ENCODE data around the gene MRPS34.

MRPS34 gene

GRCh38 chr16:1794908-1795666 lies 22.2 kb upstream of the MRPS34 start:
- DNase-seq (ENCODE audit: insufficient read length, low spot score): no peak
- no peak for FAIRE-seq

DNA sequence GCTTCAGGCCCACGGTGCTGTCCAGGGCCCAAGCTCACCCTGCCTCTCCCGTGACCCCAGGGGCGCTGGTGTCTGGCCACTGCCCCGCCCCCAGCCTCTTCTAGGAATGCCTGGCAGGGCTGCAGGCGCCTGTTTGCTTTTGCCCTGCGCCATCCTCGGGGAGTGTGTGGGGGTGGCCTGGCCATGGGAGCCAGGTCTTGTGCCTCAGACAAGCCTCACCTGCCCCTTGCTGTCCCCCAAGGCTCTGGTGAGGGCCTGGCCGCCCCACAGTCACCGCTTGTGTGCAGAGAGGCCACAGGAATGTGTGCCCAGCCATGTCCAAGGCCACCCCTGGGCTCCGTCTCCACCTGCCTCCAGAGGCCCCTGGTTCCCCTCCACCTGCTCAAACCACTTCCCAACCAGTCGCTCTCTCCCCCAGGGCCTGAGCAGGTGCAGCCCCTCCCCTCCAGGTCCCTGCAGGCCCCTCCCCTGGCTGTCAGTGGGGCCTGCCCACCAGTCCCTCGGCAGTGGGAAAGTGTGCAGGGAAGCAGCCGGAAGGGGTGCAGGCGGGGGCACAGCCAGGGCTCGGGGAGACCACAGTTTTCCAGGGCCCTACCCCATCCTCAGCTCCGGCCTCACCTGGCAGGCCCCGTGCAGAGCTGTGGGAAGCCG lies 21.4 kb upstream of the MRPS34 start:
- FAIRE-seq (no peak), DNase-seq (ENCODE audit: insufficient read length, low spot score) (no peak)

GRCh38 chr16:1793578-1794220 lies 20.8 kb upstream of the MRPS34 start, which contains the start of gene IGFALS:
IGFALS (minus strand) TSS chr16:1793705; CDS start chr16:1793652, 53 bp downstream.
- FAIRE-seq (no peak), DNase-seq (ENCODE audit: insufficient read length, low spot score) (no peak)

GRCh38 chr16:1792836-1793577 lies 20.1 kb upstream of the MRPS34 start:
- no peak for FAIRE-seq

GRCh38 chr16:1791943-1792812 lies 19.2 kb upstream of the MRPS34 start:
- FAIRE-seq: no peak

More at GRCh38 chr16:1792836-1793577, 20.1 kb upstream of the MRPS34 start:
- DNase-seq (ENCODE audit: insufficient read length, low spot score): no peak

DNA sequence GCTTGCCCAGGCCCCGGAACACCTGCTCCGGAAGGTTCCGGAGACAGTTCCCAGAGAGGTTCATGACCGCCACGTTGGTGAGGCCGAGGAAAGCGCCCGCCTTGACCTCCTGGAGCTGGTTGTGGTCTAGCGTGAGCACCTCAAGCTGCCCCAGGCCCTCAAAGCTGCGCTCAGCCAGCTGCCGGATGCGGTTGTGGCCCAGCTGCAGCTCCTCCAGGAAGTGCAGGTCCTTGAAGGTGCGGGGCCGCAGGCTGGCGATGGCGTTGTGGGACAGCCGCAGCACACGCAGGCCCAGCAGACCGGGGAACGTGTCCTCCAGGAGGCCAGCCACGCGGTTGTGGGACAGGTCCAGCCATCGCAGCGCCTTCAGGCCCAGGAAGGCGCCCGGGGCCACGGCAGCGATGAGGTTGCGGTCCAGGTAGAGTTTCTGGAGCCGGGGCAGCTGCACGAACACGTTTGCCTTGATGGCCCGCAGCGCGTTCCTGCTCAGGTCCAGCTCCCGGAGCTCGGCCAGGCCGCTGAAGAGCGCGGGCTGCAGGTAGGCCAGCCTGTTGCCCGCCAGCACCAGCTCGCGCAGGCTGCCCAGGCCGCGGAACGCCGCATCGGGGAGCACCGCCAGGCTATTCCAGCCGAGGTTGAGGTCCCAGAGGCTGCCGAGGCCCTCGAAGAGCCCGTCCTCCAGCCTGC lies 18.5 kb upstream of the MRPS34 start:
- DNase-seq (ENCODE audit: insufficient read length, low spot score) (no peak), FAIRE-seq (no peak)

More at GRCh38 chr16:1791943-1792812, 19.2 kb upstream of the MRPS34 start:
- no peak for DNase-seq (ENCODE audit: insufficient read length, low spot score)

- DNase-seq (ENCODE audit: insufficient read length, low spot score) (no peak), FAIRE-seq (no peak)
These were observed 17.8 kb upstream of the MRPS34 start for GRCh38 chr16:1790611-1791255.

DNA sequence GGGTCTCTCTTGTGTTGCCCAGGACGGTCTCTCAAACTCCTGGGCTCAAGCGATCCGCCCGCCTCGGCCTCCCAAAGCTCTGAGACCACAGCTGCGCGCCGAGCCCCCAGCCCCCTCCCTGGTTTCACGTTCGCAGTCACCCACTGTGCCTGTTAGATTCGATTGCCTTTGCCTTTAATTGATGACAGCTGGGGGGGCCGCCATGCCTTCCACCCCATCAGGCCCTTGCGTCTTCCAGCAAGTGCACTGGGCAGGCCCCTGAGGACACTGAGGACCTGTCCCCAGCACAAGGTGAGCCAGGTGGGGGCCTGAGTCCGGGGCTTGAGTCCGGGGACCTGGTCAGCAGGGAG lies 17.3 kb upstream of the MRPS34 start:
- FAIRE-seq: no peak
- DNase-seq (ENCODE audit: insufficient read length, low spot score): no peak

- DNase-seq (ENCODE audit: insufficient read length, low spot score) (no peak), FAIRE-seq (no peak)
These were observed 16.7 kb upstream of the MRPS34 start for GRCh38 chr16:1789643-1790045.

DNA sequence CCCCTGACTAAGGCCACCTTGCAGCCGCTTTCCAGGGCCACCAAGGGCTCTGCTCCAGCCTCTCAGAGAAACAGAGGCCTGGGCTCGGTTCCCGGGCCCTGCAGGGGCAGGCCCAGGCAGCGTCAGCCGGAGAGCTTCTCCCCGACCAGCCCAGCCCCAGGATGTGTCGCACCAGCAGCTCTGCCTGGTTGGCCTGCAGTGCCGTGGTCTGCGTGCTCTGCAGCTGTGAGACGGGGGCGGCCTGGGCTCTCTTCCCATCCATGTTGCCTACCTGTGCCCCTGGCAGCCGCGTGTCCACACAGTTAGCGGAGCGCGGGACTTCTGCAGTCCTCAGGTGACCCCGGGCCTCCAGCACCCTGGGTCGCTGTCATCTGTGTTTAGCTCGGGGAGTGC lies 15.8 kb upstream of the MRPS34 start:
- FAIRE-seq (no peak), DNase-seq (ENCODE audit: insufficient read length, low spot score) (no peak)

GRCh38 chr16:1788095-1788707 lies 15.3 kb upstream of the MRPS34 start:
- no peak for DNase-seq (ENCODE audit: insufficient read length, low spot score)
- no peak for FAIRE-seq

DNA sequence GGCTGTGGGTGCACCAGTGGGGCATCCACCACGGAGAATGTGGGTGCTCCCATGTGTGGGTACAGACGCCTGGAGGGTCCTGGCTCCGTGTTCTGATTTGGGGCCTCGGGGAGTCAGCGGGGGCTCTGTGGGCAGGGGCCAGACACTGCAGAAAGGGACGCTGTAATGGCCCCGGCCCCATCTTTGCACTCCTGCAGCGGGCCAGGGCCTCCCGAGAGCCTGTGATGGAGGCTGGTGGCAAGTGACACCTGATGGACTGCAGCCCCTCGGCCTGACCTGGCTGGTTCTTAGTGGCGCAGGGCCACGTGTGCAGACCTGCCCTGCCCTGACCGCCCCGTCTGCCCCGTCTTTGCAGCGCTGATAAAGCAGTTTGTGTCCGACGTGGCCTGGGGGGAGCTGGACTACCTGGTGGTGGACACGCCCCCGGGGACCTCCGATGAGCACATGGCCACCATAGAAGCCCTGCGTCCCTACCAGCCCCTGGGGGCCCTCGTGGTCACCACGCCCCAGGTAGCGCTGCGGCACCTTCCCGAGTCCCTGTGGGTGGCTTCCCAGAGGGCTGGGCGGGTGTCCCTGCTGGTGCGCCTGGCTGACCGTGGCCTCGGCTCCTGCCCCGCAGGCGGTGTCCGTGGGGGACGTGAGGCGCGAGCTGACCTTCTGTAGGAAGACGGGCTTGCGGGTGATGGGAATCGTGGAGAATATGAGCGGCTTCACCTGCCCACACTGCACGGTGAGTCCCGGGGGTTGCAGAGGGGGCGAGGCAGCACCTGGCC lies 14.6 kb upstream of the MRPS34 start:
- FAIRE-seq (no peak), DNase-seq (ENCODE audit: insufficient read length, low spot score) (no peak)

GRCh38 chr16:1787056-1787321 lies 14.1 kb upstream of the MRPS34 start:
- FAIRE-seq: no peak
- DNase-seq (ENCODE audit: insufficient read length, low spot score): no peak

DNA sequence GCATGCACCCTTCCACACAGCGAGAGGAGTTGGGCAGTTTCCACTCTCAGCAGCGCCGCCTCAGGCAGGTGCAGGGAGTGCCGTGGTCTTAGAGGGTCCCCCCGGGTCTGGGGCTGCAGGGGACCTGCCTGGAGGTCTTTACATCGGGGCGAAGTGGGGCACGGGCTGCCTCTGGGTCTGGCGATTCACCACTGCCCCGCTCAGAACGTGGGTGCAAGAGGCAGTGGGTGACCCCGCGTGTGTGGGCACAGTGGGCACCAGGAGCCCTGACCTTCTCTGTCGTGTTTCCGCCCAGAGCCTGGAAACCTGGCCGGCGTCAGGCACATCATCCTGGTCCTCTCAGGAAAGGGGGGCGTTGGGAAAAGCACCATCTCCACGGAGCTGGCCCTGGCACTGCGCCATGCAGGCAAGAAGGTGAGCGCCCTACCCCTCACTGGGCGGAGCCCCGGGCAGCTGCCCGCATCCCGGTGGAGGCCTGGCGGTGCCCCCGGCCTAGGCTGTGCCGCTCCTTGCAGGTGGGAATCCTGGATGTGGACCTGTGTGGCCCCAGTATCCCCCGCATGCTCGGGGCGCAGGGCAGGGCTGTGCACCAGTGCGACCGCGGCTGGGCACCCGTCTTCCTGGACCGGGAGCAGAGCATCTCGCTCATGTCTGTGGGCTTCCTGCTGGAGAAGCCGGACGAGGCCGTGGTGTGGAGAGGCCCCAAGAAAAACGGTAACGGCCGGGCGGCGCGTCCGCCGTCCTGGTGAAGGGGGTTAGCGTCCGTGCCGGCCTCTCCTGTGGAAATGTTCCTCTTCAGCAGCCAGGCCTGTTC lies 13.5 kb upstream of the MRPS34 start:
- no peak for FAIRE-seq
- DNase-seq (ENCODE audit: insufficient read length, low spot score): no peak

DNA sequence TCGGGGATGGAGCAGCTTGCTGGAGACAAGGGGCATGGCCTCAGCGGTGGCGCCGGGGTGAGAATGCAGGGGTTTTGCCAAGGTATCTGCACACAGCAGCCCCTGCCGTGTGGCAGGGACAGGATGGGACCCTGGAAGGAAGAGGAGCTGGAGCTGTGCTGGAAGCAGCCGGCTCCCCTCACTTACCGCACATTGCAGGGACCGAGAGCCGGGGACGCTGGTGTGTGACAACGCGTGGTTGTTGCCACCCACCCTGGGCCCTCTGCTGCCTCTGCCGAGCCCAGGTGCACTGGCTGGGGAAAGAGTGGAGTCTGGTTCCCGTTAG lies 12.9 kb upstream of the MRPS34 start:
- no peak for DNase-seq (ENCODE audit: insufficient read length, low spot score)

DNA sequence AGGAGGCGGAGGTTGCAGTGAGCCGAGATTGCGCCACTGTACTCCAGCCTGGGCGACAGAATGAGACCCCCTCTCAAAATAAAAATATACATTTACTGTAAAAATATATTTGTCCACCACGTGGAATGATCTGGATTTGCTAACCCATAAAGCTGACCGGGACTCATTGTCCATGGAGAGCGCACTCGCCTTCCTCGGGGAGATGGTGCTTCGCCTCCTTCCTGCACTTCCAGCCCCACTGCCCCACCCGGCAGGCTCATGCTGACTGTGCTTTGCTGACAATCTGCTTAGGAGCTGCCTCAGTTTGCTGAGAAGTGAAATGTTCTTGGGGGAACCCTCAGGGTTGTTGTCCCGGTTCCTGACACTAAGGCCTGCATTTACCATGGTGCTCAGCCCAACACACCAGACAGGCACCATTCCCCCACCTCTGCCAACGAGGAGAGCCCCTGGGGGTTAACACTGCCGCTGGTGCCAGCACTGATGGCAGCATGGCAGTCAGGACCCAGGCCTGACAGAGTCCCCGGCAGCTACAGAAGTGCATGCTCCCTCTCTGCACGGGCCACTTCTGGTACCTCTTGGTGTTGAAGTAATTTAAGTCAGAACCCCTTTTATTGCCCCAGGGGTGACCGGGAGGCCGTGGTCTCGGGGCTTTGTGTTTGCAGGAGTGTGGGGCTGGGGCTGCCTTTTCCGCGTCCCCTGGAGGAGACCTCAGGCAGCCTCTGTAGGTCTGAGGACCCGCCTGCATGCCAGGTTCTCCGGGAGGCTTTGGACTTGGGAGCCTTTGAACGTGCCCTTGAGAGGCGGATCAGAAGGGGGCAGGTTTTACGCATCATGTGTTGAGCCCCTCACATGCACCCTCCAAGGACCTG lies 12.3 kb upstream of the MRPS34 start:
- no peak for FAIRE-seq
- no peak for DNase-seq (ENCODE audit: insufficient read length, low spot score)

More for the DNA sequence above, 12.9 kb upstream of the MRPS34 start:
- no peak for FAIRE-seq

Data from GM19239 (cell line).